Activated CD4-positive, alpha-beta T cell treated with anti-CD3 and anti-CD28 coated beads for 36 hours (primary cell): ENCODE results near the gene CASKIN1. TPM values are rescaled to one million over a fixed set of nuclear protein-coding genes. Genes with fewer than 3 reads are reported as not detected.

Source experiments
- ATAC-seq: fragments of 200-7000 bp; cut with Tn5 transposase; one replicate; pipeline ENCODE4 v1.10.0; 2021; ENCODE audit warnings: mild to moderate bottlenecking, moderate library complexity
- CTCF ChIA-PET: fragments of 350-600 bp; sonication (Branson Sonifier 250); formaldehyde crosslinking; loops from one replicate; lab custom pipeline; 2021; ENCODE audit warnings: antibody characterized with exemption; lab: Charles Lee
- POLR2A ChIA-PET: fragments of 350-600 bp; sonication (Branson Sonifier 250); formaldehyde crosslinking; loops from one replicate; lab custom pipeline; 2021; ENCODE audit warnings: antibody characterized with exemption, inconsistent platforms; lab: Charles Lee
- DNase-seq: peaks from one replicate; pipeline ENCODE4 v3.0.0-alpha.2; 2020
- H3K27ac Mint-ChIP-seq: one replicate; pipeline ENCODE4 v1.8.0; 2021; ENCODE audit warnings: mixed read lengths
- H3K27me3 Mint-ChIP-seq: one replicate; pipeline ENCODE4 v1.8.0; 2021; ENCODE audit warnings: mixed read lengths
- H3K36me3 Mint-ChIP-seq: one replicate; pipeline ENCODE4 v1.8.0; 2021; ENCODE audit warnings: low read depth, mixed read lengths
- H3K4me1 Mint-ChIP-seq: one replicate; pipeline ENCODE4 v1.8.0; 2021; ENCODE audit warnings: mixed read lengths
- H3K4me3 Mint-ChIP-seq: one replicate; pipeline ENCODE4 v1.8.0; 2021; ENCODE audit warnings: mild to moderate bottlenecking, moderate library complexity, mixed read lengths
- H3K9me3 Mint-ChIP-seq: one replicate; pipeline ENCODE4 v1.8.0; 2021; ENCODE audit warnings: low read depth, mixed read lengths
- intact Hi-C, 2 experiments: fragments of 100-400 bp; cut with DNase I in 1 of 2; cut with micrococcal nuclease in 1 of 2; formaldehyde crosslinking; loops; one replicate each; pipeline versions ENCODE4 v1.14.2 to v1.15.1; 2022 to 2024; cut with DNase I, micrococcal nuclease
- total RNA-seq, 2 experiments: library from RNA; stranded (reverse); gene quantifications; one replicate each; pipeline ENCODE4 v1.2.3, GENCODE V29; 2021

The CASKIN1 gene
- total RNA-seq, 2 experiments from 2014 or later: 0.98 to 1.3 TPM

- H3K27ac Mint-ChIP-seq: peak overlapping the region; percentile 91
- no peaks in the 10 kb centered on the region for H3K27me3 Mint-ChIP-seq
- DNase-seq (peak; percentile 46), ATAC-seq (no peak)
- ChIA-PET POLR2A (interaction anchor here (0.6 to 1.0 kb wide), 4 partner anchors 17 to 196 kb away, joined by 3 to 5 read pairs (median 3); partner anchors contain the start of genes PKD1 and RPS2), CTCF (interaction anchor here (3.2 kb wide), 1 partner anchor 13 kb away, joined by 17 read pairs; no protein-coding TSS in a partner anchor)
- intact Hi-C loops: loop anchor here (1.0 to 5.0 kb wide), 2 partner anchors 99 to 130 kb away; partner anchors contain the start of gene ECI1 (in 1 of the 2)
- H3K36me3 Mint-ChIP-seq: peaks cover 48% of the 10 kb centered on the region
- peaks cover 28% of the 10 kb centered on the region for H3K4me1 Mint-ChIP-seq
- H3K4me3 Mint-ChIP-seq: peak overlapping the region; percentile 89
- no peaks in the 10 kb centered on the region for H3K9me3 Mint-ChIP-seq
These were observed 43.5 kb downstream of the CASKIN1 start for GRCh38 chr16:2152695-2153506.

GRCh38 chr16:2151188-2152091, 45.0 kb downstream of the CASKIN1 start:
- intact Hi-C loops: loop anchor here in 1 of 2 experiments (5.0 kb wide), 1 partner anchor 101 kb away; the partner anchor contains the start of gene ECI1
- peaks cover 48% of the 10 kb centered on the region for H3K36me3 Mint-ChIP-seq

GRCh38 chr16:2150418-2151187, 45.8 kb downstream of the CASKIN1 start:
- Mint-ChIP-seq H3K4me1 (peaks cover 15% of the 10 kb centered on the region), H3K27me3 (no peaks in the 10 kb centered on the region), H3K4me3 (peak overlapping the region; percentile 59), H3K9me3 (no peaks in the 10 kb centered on the region), H3K27ac (no peak overlapping the region), H3K36me3 (peaks cover 46% of the 10 kb centered on the region)
- ChIA-PET CTCF (interaction anchor here (0.7 to 3.2 kb wide), 3 partner anchors 10 to 810 kb away, joined by 3 to 17 read pairs (median 4); no protein-coding TSS in a partner anchor), POLR2A (interaction anchor here (1.0 kb wide), 1 partner anchor 10 kb away, joined by 3 read pairs; no protein-coding TSS in a partner anchor)
- intact Hi-C loops: loop anchor here in 1 of 2 experiments (5.0 kb wide), 1 partner anchor 102 kb away; the partner anchor contains the start of gene ECI1
- ATAC-seq (no peak), DNase-seq (peak; percentile 27)

More at GRCh38 chr16:2151188-2152091, 45.0 kb downstream of the CASKIN1 start:
- ATAC-seq: no peak
- POLR2A ChIA-PET: interaction anchor here (0.7 to 1.0 kb wide), 2 partner anchors 11 to 127 kb away, joined by 3 to 4 read pairs; no protein-coding TSS in a partner anchor
- Mint-ChIP-seq H3K4me3 (peak overlapping the region; percentile 89), H3K4me1 (peaks cover 18% of the 10 kb centered on the region), H3K9me3 (no peaks in the 10 kb centered on the region), H3K27ac (peak overlapping the region; percentile 60), H3K27me3 (no peaks in the 10 kb centered on the region)
- no peak for DNase-seq
- CTCF ChIA-PET: interaction anchor here (0.6 to 3.2 kb wide), 4 partner anchors 11 to 809 kb away, joined by 3 to 17 read pairs (median 4); no protein-coding TSS in a partner anchor

- Mint-ChIP-seq H3K9me3 (no peaks in the 10 kb centered on the region), H3K27ac (no peak overlapping the region), H3K36me3 (peaks cover 39% of the 10 kb centered on the region), H3K4me1 (peaks cover 15% of the 10 kb centered on the region), H3K27me3 (no peaks in the 10 kb centered on the region), H3K4me3 (peak overlapping the region; percentile 15)
- DNase-seq (peak; percentile 23), ATAC-seq (no peak)
- intact Hi-C loops: loop anchor here in 1 of 2 experiments (5.0 to 10.0 kb wide), 2 partner anchors 102 to 285 kb away; partner anchors contain the start of gene ECI1
- POLR2A ChIA-PET: no interaction called here
- CTCF ChIA-PET: interaction anchor here (0.6 kb wide), 1 partner anchor 205 kb away, joined by 3 read pairs; no protein-coding TSS in a partner anchor
These were observed 46.6 kb downstream of the CASKIN1 start for GRCh38 chr16:2149630-2150417.

GRCh38 chr16:2148714-2149629, 47.4 kb downstream of the CASKIN1 start:
- H3K36me3 Mint-ChIP-seq: peaks cover 30% of the 10 kb centered on the region
- peaks cover 15% of the 10 kb centered on the region for H3K4me1 Mint-ChIP-seq
- no peaks in the 10 kb centered on the region for H3K27me3 Mint-ChIP-seq
- DNase-seq (peak; percentile 61), ATAC-seq (peak; percentile 20)
- POLR2A ChIA-PET: no interaction called here
- intact Hi-C loops: loop anchor here in 1 of 2 experiments (10.0 kb wide), 1 partner anchor 284 kb away; no protein-coding TSS in a partner anchor
- H3K9me3 Mint-ChIP-seq: no peaks in the 10 kb centered on the region
- peak overlapping the region; percentile 38 for H3K4me3 Mint-ChIP-seq
- H3K27ac Mint-ChIP-seq: no peak overlapping the region
- CTCF ChIA-PET: interaction anchor here (0.6 kb wide), 1 partner anchor 204 kb away, joined by 3 read pairs; no protein-coding TSS in a partner anchor

- H3K9me3 Mint-ChIP-seq: no peaks in the 10 kb centered on the region
- POLR2A ChIA-PET: no interaction called here
- CTCF ChIA-PET: interaction anchor here (0.6 to 0.9 kb wide), 3 partner anchors 107 to 442 kb away, joined by 3 to 6 read pairs (median 3); partner anchors contain the start of gene MAPK8IP3
- DNase-seq: peak; percentile 64
- intact Hi-C loops: loop anchor here in 1 of 2 experiments (10.0 kb wide), 1 partner anchor 283 kb away; no protein-coding TSS in a partner anchor
- ATAC-seq: peak; percentile 31
- H3K27ac Mint-ChIP-seq: no peak within 1 kb of the TSS
- H3K36me3 Mint-ChIP-seq: peaks cover 22% of the 10 kb centered on the region
- peaks cover 15% of the 10 kb centered on the region for H3K4me1 Mint-ChIP-seq
- peak within 1 kb of the TSS; percentile 38 for H3K4me3 Mint-ChIP-seq
- H3K27me3 Mint-ChIP-seq: no peaks in the 10 kb centered on the region
These were observed 48.3 kb downstream of the CASKIN1 start, which contains the start of gene RAB26 for GRCh38 chr16:2147981-2148671. Gene RAB26 (plus strand): TSS chr16:2148625. CDS start chr16:2148784, 159 bp downstream.

- ChIA-PET POLR2A (interaction anchor here (2.6 kb wide), 1 partner anchor 8 kb away, joined by 19 read pairs; the partner anchor contains the start of gene TRAF7), CTCF (interaction anchor here (0.6 to 1.7 kb wide), 5 partner anchors 8 to 442 kb away, joined by 3 to 9 read pairs (median 6); partner anchors contain the start of genes MAPK8IP3 and TRAF7)
- peaks cover 14% of the 10 kb centered on the region for H3K36me3 Mint-ChIP-seq
- intact Hi-C loops: loop anchor here in 1 of 2 experiments (10.0 kb wide), 1 partner anchor 283 kb away; no protein-coding TSS in a partner anchor
- no peak overlapping the region for H3K27ac Mint-ChIP-seq
- H3K4me1 Mint-ChIP-seq: peaks cover 15% of the 10 kb centered on the region
- H3K27me3 Mint-ChIP-seq: no peaks in the 10 kb centered on the region
- H3K9me3 Mint-ChIP-seq: no peaks in the 10 kb centered on the region
- no peak for ATAC-seq
- no peak overlapping the region for H3K4me3 Mint-ChIP-seq
- DNase-seq: no peak
These were observed 49.0 kb downstream of the CASKIN1 start for GRCh38 chr16:2147378-2147777.

GRCh38 chr16:2145843-2146242, 50.6 kb downstream of the CASKIN1 start:
- no peak for DNase-seq
- ATAC-seq: no peak

More at GRCh38 chr16:2145843-2146242, 50.6 kb downstream of the CASKIN1 start:
- intact Hi-C loops: loop anchor here in 1 of 2 experiments (10.0 kb wide), 1 partner anchor 281 kb away; no protein-coding TSS in a partner anchor
- Mint-ChIP-seq H3K36me3 (no peaks in the 10 kb centered on the region), H3K4me3 (no peak overlapping the region), H3K27ac (no peak overlapping the region), H3K4me1 (peaks cover 7% of the 10 kb centered on the region), H3K9me3 (no peaks in the 10 kb centered on the region), H3K27me3 (no peaks in the 10 kb centered on the region)
- POLR2A ChIA-PET: interaction anchor here (0.6 to 2.6 kb wide), 3 partner anchors 9 to 135 kb away, joined by 3 to 19 read pairs (median 5); partner anchors contain the start of gene TRAF7
- CTCF ChIA-PET: interaction anchor here (0.5 to 1.7 kb wide), 6 partner anchors 8 to 473 kb away, joined by 3 to 9 read pairs (median 4); partner anchors contain the start of gene TRAF7
